ENCODE data around the gene MYG1. TPM values are rescaled to one million over a fixed set of nuclear protein-coding genes. Genes with fewer than 3 reads are reported as not detected.
"Not testable (repeated sequence)": the region's sequence is repeated elsewhere in the genome, so short reads cannot be mapped to it uniquely, and the experiment has no call there.

The MYG1 gene
- total RNA-seq, 2 donors from 2014 or later, result 25.4 to 25.7 TPM

- TF ChIP-seq CTCF (IDR thresholded peaks at IDR 0.05) (peak in 4 of 7 experiments; percentile 36 to 47 (median 44)), POLR2A (IDR thresholded peaks at IDR 0.05) (peak; percentile 38 to 90 (median 88))
- intact Hi-C loops (cut with DNase I), result no loop called here
- Histone ChIP-seq H3K27me3 (no peaks in the 10 kb centered on the region), H3K4me1 (peaks cover 37% of the 10 kb centered on the region), H3K36me3 (replicated peaks in 1 of 2; ENCODE audit: insufficient read depth in 1 of 2, low read depth in 2 of 2) (peaks cover 0 to 2% of the 10 kb centered on the region in 2 donors), H3K9me3 (no peaks in the 10 kb centered on the region), H3K27ac (peak within 1 kb of the TSS; percentile 19 to 84 (median 79)), H3K4me3 (peak within 1 kb of the TSS; percentile 35 to 53)
- ATAC-seq (peak; percentile 91), DNase-seq (peak; percentile 87 to 91 (median 90))
- WGBS, 2 donors, result 1 to 4% methylated on average over 14 to 42 of the region's 42 CpGs
Measured at GRCh38 chr12:53295070-53295890, 4.2 kb upstream of the MYG1 start, which contains the start of gene PFDN5. PFDN5 (plus strand) TSS chr12:53295542; CDS start chr12:53295568, 26 bp downstream.

GRCh38 chr12:53295891-53296219, 3.6 kb upstream of the MYG1 start:
- peaks cover 43% of the 10 kb centered on the region for H3K4me1 ChIP-seq

GRCh38 chr12:53297106-53297505, 2.4 kb upstream of the MYG1 start:
- H3K27me3 ChIP-seq; H3K27ac ChIP-seq; DNase-seq; H3K9me3 ChIP-seq; H3K36me3 ChIP-seq (replicated peaks in 1 of 2; ENCODE audit: insufficient read depth in 1 of 2, low read depth in 2 of 2); intact Hi-C loops (cut with DNase I); H3K4me3 ChIP-seq; ATAC-seq: not testable (repeated sequence)
- 91 to 93% methylated on average over 10 of the region's 10 CpGs for WGBS, 2 donors
- peaks cover 50% of the 10 kb centered on the region for H3K4me1 ChIP-seq

More at GRCh38 chr12:53295891-53296219, 3.6 kb upstream of the MYG1 start:
- Histone ChIP-seq H3K27me3 (no peaks in the 10 kb centered on the region), H3K27ac (peak overlapping the region; percentile 19 to 84 (median 79)), H3K36me3 (replicated peaks in 1 of 2; ENCODE audit: insufficient read depth in 1 of 2, low read depth in 2 of 2) (peaks cover 0 to 2% of the 10 kb centered on the region in 2 donors), H3K9me3 (no peaks in the 10 kb centered on the region), H3K4me3 (peak overlapping the region; percentile 35 to 53)
- 1 to 2% methylated on average over 11 to 12 of the region's 12 CpGs for WGBS, 2 donors
- TF ChIP-seq CTCF (IDR thresholded peaks at IDR 0.05), result no peak
- TF ChIP-seq POLR2A (IDR thresholded peaks at IDR 0.05), result no peak
- no peak for ATAC-seq
- DNase-seq, result no peak
- intact Hi-C loops (cut with DNase I), result no loop called here

GRCh38 chr12:53298164-53298563, 1.3 kb upstream of the MYG1 start:
- peaks cover 0 to 8% of the 10 kb centered on the region in 2 donors for H3K36me3 ChIP-seq (replicated peaks in 1 of 2; ENCODE audit: insufficient read depth in 1 of 2, low read depth in 2 of 2)
- intact Hi-C loops (cut with DNase I), result no loop called here
- peaks cover 50% of the 10 kb centered on the region for H3K4me1 ChIP-seq
- no peaks in the 10 kb centered on the region for H3K27me3 ChIP-seq
- ATAC-seq (no peak), DNase-seq (peak in 1 of 4 donors; percentile 20)
- no peak overlapping the region for H3K4me3 ChIP-seq
- H3K27ac ChIP-seq, result peak overlapping the region in 1 of 4 donors; percentile 74
- 55 to 66% methylated on average over 5 of the region's 5 CpGs for WGBS, 2 donors
- no peak for TF ChIP-seq POLR2A (IDR thresholded peaks at IDR 0.05)
- no peak for TF ChIP-seq CTCF (IDR thresholded peaks at IDR 0.05)
- H3K9me3 ChIP-seq, result no peaks in the 10 kb centered on the region

- peaks cover 50% of the 10 kb centered on the region for H3K4me1 ChIP-seq
- peak in 1 of 4 donors; percentile 44 for DNase-seq
Measured at GRCh38 chr12:53299101-53299453, 418 bp upstream of the MYG1 start.

More at GRCh38 chr12:53299101-53299453, 418 bp upstream of the MYG1 start:
- WGBS, 2 donors, result 43 to 51% methylated on average over 5 of the region's 5 CpGs
- TF ChIP-seq POLR2A (IDR thresholded peaks at IDR 0.05) (no peak), CTCF (IDR thresholded peaks at IDR 0.05) (no peak)
- intact Hi-C loops (cut with DNase I), result no loop called here
- Histone ChIP-seq H3K36me3 (replicated peaks in 1 of 2; ENCODE audit: insufficient read depth in 1 of 2, low read depth in 2 of 2) (peaks cover 0 to 9% of the 10 kb centered on the region in 2 donors), H3K4me3 (no peak overlapping the region), H3K27ac (peak overlapping the region in 2 of 4 donors; percentile 74 to 76), H3K27me3 (no peaks in the 10 kb centered on the region), H3K9me3 (no peaks in the 10 kb centered on the region)
- no peak for ATAC-seq
